Measurements from ENCODE around the gene MALL. TPM values are rescaled to one million over a fixed set of nuclear protein-coding genes. Genes with fewer than 3 reads are reported as not detected.
"Not testable (repeated sequence)": the region's sequence is repeated elsewhere in the genome, so short reads cannot be mapped to it uniquely, and the experiment has no call there.

Gene MALL
- total RNA-seq, 3 donors from 2014 or later: 170 to 672 (median 264) TPM

DNA sequence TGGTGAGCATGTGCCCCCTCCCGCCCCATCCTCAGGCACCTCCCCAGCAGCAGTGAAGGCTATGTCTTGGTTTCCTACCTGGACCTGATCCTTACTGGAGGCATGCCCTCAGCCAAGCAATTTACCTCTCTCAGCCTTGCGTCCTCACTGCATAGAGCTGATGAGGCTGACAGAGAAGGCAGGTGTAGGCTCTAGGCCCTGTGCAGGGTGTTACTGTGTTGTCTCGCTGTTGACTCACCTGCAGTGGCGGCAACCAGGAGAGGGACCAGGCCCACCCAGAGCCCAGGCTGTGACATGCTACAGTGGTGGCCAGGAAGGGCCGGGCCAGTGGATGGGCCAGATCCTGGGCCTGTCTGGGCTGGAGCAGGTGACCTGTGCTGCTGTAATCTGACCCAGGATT is 65.9 kb downstream of the MALL start:
- peak in 1 of 3 donors; percentile 6 for DNase-seq
- H3K4me3 ChIP-seq; H3K9me3 ChIP-seq; intact Hi-C loops (cut with DNase I, micrococcal nuclease); H3K4me1 ChIP-seq (ENCODE audit: low read depth); H3K36me3 ChIP-seq (ENCODE audit: low read depth); ATAC-seq: not testable (repeated sequence)

DNA sequence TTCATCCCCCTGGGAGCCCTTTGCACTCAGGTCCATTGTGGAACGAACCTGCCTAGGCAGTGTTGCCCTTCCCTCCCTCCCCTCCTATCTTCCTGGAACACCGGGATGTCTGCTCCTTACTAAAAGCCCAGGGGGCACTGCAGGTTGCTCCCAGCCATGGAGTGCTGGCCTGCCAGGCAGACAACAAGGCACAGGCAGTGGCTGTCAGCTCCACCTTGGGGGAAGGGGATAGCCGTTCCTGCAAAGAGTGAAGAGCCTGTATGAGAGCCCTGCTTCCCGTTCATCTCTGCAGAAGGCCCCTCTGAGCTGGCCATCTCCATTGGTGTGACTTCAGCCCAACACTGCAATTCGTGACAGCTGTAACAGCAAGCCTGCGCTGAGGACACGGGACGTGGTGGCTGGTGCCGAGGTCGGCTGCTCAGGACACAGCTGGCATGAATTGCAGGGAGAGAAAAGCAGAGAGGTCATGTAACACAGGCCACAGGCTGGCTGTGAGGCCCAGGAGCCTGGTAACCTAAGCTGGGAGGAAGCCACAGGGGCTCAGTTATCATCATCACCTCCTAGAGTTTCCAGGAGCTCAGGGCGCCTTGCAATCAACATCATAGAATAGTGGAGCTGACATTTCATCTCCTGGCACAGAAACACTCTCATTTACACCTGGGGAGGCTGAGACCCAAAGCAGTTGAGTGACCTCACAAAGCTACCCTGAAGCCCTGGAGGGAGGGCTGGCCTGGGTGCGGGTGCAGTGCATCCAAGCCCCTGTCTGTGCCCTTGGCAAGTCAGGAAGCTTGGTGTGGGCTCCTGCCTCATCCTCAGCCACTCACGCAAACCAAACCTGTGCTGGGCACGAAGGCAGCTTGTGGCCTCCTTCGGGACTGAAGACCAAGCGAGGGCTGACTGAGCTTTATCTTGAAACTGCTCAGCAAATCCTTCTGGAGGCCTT is 67.1 kb downstream of the MALL start:
- H3K9me3 ChIP-seq; intact Hi-C loops (cut with DNase I, micrococcal nuclease); H3K4me3 ChIP-seq; H3K4me1 ChIP-seq (ENCODE audit: low read depth); H3K36me3 ChIP-seq (ENCODE audit: low read depth); ATAC-seq: not testable (repeated sequence)
- DNase-seq: peak in 2 of 3 donors; percentile 18 to 34

DNA sequence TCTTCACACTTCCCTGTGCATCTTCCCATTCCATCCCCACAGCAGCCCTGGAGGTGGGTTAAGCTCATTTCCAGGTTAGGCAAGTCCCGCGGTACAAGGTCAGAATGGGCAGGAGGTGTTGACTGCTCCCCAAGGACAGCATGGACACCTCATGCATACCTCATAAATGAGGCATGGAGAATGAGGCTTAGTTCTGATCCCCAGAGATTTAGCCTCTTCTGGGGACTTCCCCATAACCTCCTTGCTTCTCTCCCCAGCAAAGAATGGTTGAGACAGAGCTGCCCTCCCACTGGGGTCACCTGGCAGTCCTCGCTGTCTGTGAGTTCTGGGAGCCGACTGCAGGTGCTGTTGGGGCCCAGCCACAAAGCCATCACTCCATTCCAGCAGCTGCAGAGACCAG is 68.4 kb downstream of the MALL start:
- H3K4me1 ChIP-seq (ENCODE audit: low read depth); ATAC-seq; H3K4me3 ChIP-seq; intact Hi-C loops (cut with DNase I, micrococcal nuclease); DNase-seq; H3K9me3 ChIP-seq; H3K36me3 ChIP-seq (ENCODE audit: low read depth): not testable (repeated sequence)

DNA sequence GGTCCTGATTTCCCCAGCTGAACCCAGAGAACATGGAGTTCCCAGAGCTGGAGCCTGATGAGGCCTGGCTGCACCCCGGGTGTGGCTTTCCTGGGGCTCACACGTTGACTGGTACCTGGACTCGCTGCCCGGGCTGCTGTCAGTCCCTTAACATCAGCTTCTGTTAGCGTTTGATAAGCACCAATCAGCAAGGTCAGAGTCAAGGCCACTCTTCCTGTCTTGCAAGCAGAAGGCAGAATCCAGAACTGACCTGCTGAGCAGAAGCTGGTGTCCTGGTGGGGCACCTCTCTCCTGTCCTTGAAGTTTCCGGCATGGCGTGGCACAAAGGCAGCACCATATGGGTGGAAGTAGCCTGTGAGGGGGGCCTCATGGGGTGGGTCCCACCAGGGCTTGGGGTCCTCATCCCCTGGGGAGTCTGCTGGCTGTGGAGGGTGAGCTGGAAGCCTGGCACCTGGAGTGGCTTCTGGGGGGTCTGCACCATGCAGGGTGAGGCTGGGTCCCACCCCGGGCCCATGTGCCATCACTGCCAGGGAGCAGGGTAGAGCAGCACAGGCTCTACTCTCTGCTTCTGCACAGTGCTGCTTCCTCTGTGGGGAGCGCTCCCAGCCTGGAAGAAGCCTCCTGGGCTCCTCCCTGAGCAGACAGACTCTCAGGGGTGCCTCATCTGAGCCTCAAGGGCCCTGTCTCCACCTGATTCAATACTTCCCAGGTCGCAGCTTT is 73.5 kb downstream of the MALL start:
- peak; percentile 10 for ATAC-seq
- H3K9me3 ChIP-seq; H3K36me3 ChIP-seq (ENCODE audit: low read depth); intact Hi-C loops (cut with DNase I, micrococcal nuclease); H3K4me1 ChIP-seq (ENCODE audit: low read depth); H3K4me3 ChIP-seq; DNase-seq: not testable (repeated sequence)

DNA sequence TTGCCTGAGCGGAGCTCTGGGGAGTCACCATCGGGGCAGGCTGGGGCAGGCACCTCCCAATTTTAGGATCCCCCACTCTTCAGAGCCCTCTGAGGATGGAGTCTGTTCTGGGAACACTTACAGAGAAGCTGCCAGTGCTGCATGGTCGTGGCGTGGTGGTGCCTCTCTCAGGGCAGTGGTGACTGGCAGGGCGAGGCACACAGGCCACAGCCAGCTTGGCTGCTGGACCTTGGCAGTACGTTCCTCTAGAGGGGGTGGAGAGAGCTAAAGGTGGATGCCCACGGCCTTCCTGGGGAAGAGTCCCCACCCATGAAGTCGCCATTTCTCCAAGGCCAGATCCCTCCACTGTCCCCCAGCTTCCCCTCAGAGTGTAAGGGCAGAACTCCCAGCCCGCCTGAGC is 78.3 kb downstream of the MALL start:
- DNase-seq (peak in 2 of 3 donors; percentile 17 to 24), ATAC-seq (peak; percentile 64)
- H3K4me1 ChIP-seq (ENCODE audit: low read depth); H3K9me3 ChIP-seq; H3K36me3 ChIP-seq (ENCODE audit: low read depth); H3K4me3 ChIP-seq; intact Hi-C loops (cut with DNase I, micrococcal nuclease): not testable (repeated sequence)

DNA sequence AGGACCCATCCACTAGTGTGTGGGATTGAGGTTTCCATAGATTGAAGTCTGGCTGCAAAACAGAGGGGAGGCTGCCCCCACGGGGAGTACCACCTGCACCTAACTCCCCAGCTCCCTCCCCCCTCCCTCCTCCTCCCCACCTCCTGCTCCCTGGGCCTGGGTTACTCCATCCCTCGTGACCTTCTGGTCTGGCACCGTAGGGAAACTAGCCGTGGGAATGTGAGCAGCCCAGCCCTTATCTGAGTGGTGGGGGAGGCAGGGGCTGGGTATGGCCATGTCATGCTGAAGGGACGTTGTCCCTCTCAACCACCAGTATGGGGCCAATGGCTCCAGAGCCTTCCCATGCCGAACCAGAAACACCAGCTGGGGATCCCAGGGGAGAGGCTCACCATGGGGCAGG is 80.2 kb downstream of the MALL start:
- H3K4me1 ChIP-seq (ENCODE audit: low read depth); ATAC-seq; intact Hi-C loops (cut with DNase I, micrococcal nuclease); H3K9me3 ChIP-seq; H3K4me3 ChIP-seq; H3K36me3 ChIP-seq (ENCODE audit: low read depth); DNase-seq: not testable (repeated sequence)

DNA sequence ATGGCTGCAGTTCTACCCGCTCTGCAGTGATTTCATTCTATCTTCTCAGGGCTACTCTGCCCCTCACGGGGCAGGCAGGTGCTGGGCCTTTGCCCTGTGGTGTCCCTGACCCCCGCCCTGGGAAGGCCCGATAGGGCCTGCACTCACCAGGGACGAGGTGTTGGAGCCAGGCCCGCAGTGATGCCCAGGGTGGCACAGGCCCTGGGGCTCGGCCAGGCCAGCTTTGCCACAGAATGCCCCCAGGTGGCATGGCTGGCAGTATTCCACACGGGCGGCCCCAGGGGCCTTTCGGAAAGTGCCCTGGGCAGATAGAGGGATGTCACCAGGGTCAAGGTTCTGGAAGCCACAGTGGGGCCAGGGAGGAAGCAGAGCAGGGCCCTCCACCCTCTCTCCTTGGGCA is 80.7 kb downstream of the MALL start:
- H3K4me3 ChIP-seq; H3K4me1 ChIP-seq (ENCODE audit: low read depth); H3K36me3 ChIP-seq (ENCODE audit: low read depth); H3K9me3 ChIP-seq; ATAC-seq; intact Hi-C loops (cut with DNase I, micrococcal nuclease): not testable (repeated sequence)
- peak in 2 of 3 donors; percentile 21 to 27 for DNase-seq

Small RNAs within 50 kb of the gene (microRNA-seq; reads per million reads assigned to microRNA genes)
- gene MIR4267 (not detected), gene MIR4436B1 (not detected)

Other genes with a start within 250 kb of the MALL start
- gene LIMS3, start 217.1 kb downstream of the MALL start, total RNA-seq: 1 to 10 TPM in 2 of 3 donors, under 1 TPM in 1; 0.90 to 2.8 (median 1.6) TPM
- 1 to 10 TPM; 1.1 to 6.4 (median 1.5) TPM for gene NPHP1, start 89.2 kb upstream of the MALL start, total RNA-seq
- 10 to 100 TPM; 43.0 to 72.0 (median 49.8) TPM for gene MTLN, start 96.7 kb upstream of the MALL start, total RNA-seq